Measurements from ENCODE around the gene ELF4. TPM values are rescaled to one million over a fixed set of nuclear protein-coding genes. Genes with fewer than 3 reads are reported as not detected.

Gene ELF4
- total and polyA plus RNA-seq, 2 experiments from 2014 or later = 0.50 to 1.8 TPM

GRCh38 chrX:130119312-130119898 is 9.1 kb upstream of the ELF4 start:
- no peak overlapping the region for H2AFZ ChIP-seq
- H3K27me3 ChIP-seq (ENCODE audit: insufficient read depth) = peaks cover 18% of the 10 kb centered on the region
- H3K36me3 ChIP-seq (ENCODE audit: insufficient read depth) = no peaks in the 10 kb centered on the region
- no peaks in the 10 kb centered on the region for H3K79me2 ChIP-seq (replicated peaks; ENCODE audit: insufficient read depth)
- Mint-ChIP-seq H3K27ac (no peak overlapping the region), H3K4me3 (no peak overlapping the region), H3K4me1 (peaks cover 12% of the 10 kb centered on the region; the same call in 2 of the 3 replicates), H3K9me3 (no peaks in the 10 kb centered on the region), H3K27me3 (ENCODE audit: insufficient read depth, low read depth, poor library complexity) (peaks cover 13% of the 10 kb centered on the region), H3K36me3 (ENCODE audit: low read depth) (no peaks in the 10 kb centered on the region)
- H3K9me2 ChIP-seq (ENCODE audit: insufficient read depth) = no peaks in the 10 kb centered on the region
- H3K4me1 ChIP-seq (ENCODE audit: insufficient read depth) = no peaks in the 10 kb centered on the region
- ATAC-seq (no peak), DNase-seq (ENCODE audit: low spot score) (no peak)
- TF ChIP-seq CTCF (conservative IDR thresholded peaks at IDR 0.05; ENCODE audit: low read depth in 2 of 2) (no peak), REST (IDR thresholded peaks at IDR 0.05; ENCODE audit: unreplicated experiment) (no peak), STAT1 (IDR thresholded peaks at IDR 0.05; ENCODE audit: unreplicated experiment) (no peak)
- no peaks in the 10 kb centered on the region for H4K20me1 ChIP-seq (replicated peaks; ENCODE audit: insufficient read depth)
- no peak overlapping the region for H3K4me2 ChIP-seq
- no peak overlapping the region for H3K27ac ChIP-seq (ENCODE audit: low read depth)
- no peak overlapping the region for H3K4me3 ChIP-seq
- H3F3A ChIP-seq (replicated peaks; ENCODE audit: low read depth) = no peaks in the 10 kb centered on the region

- DNase-seq (ENCODE audit: low spot score) (no peak), ATAC-seq (no peak)
- Histone ChIP-seq H3F3A (replicated peaks; ENCODE audit: low read depth) (no peaks in the 10 kb centered on the region), H3K4me2 (no peak overlapping the region), H3K9me2 (ENCODE audit: insufficient read depth) (no peaks in the 10 kb centered on the region), H3K27ac (ENCODE audit: low read depth) (no peak overlapping the region), H3K79me2 (replicated peaks; ENCODE audit: insufficient read depth) (no peaks in the 10 kb centered on the region), H3K4me1 (ENCODE audit: insufficient read depth) (no peaks in the 10 kb centered on the region), H4K20me1 (replicated peaks; ENCODE audit: insufficient read depth) (no peaks in the 10 kb centered on the region), H2AFZ (no peak overlapping the region), H3K27me3 (ENCODE audit: insufficient read depth) (peaks cover 18% of the 10 kb centered on the region), H3K36me3 (ENCODE audit: insufficient read depth) (no peaks in the 10 kb centered on the region), H3K4me3 (no peak overlapping the region)
- H3K27me3 Mint-ChIP-seq (ENCODE audit: insufficient read depth, low read depth, poor library complexity) = peaks cover 12% of the 10 kb centered on the region
- no peaks in the 10 kb centered on the region for H3K9me3 Mint-ChIP-seq
- H3K4me1 Mint-ChIP-seq = peaks cover 17% of the 10 kb centered on the region; the same call in 2 of the 3 replicates
- TF ChIP-seq EZH2 (IDR thresholded peaks at IDR 0.05; ENCODE audit: low read depth, unreplicated experiment) (no peak), REST (IDR thresholded peaks at IDR 0.05; ENCODE audit: unreplicated experiment) (no peak), CTCF (conservative IDR thresholded peaks at IDR 0.05; ENCODE audit: low read depth in 2 of 2) (no peak), STAT1 (IDR thresholded peaks at IDR 0.05; ENCODE audit: unreplicated experiment) (no peak), POLR2AphosphoS5 (IDR thresholded peaks at IDR 0.05; ENCODE audit: low read depth) (no peak), CREB1 (CRISPR knock-in tag; IDR thresholded peaks at IDR 0.05; ENCODE audit: low read depth) (no peak), JUNB (IDR thresholded peaks at IDR 0.05; ENCODE audit: unreplicated experiment) (no peak), ZNF114 (CRISPR knock-in tag; IDR thresholded peaks at IDR 0.05) (no peak), ETS1 (IDR thresholded peaks at IDR 0.05) (no peak)
- H3K4me3 Mint-ChIP-seq = no peak overlapping the region
- H3K36me3 Mint-ChIP-seq (ENCODE audit: low read depth) = no peaks in the 10 kb centered on the region
- H3K27ac Mint-ChIP-seq = no peak overlapping the region
These were observed 8.4 kb upstream of the ELF4 start for GRCh38 chrX:130118441-130119311.
